CD8-positive, alpha-beta memory T cell (primary cell): Measurements from ENCODE around the gene SEC61A1. TPM values are rescaled to one million over a fixed set of nuclear protein-coding genes. Genes with fewer than 3 reads are reported as not detected.

ENCODE experiments used
- CTCF ChIA-PET: fragments of 350-600 bp; sonication (Branson Sonifier 250); formaldehyde crosslinking; loops from one replicate; lab custom pipeline; 2021; ENCODE audit warnings: antibody characterized with exemption; lab: Charles Lee
- POLR2A ChIA-PET: fragments of 350-600 bp; sonication (Branson Sonifier 250); formaldehyde crosslinking; loops from one replicate; lab custom pipeline; 2021; ENCODE audit warnings: antibody characterized with exemption; lab: Charles Lee
- DNase-seq, 5 donors: peaks; one replicate each; pipeline versions ENCODE4 v3.0.0 to v3.0.0-alpha.2; 2020 to 2022; ENCODE audit warnings: mixed read lengths in 1 of 5
- H3K27ac ChIP-seq: one replicate; pipeline ENCODE4 v1.7.0; 2013; ENCODE audit warnings: low read depth, mild to moderate bottlenecking, low read length, moderate library complexity
- H3K27me3 ChIP-seq: 2 replicates; pipeline ENCODE4 v1.7.0; 2013; ENCODE audit warnings: low read length, mild to moderate bottlenecking; ENCODE audit not compliant: insufficient read depth, poor library complexity, severe bottlenecking
- H3K36me3 ChIP-seq: 2 replicates; pipeline ENCODE4 v1.7.0; 2013; ENCODE audit warnings: mild to moderate bottlenecking, low read length, moderate library complexity; ENCODE audit not compliant: insufficient read depth
- H3K4me1 ChIP-seq: 2 replicates; pipeline ENCODE4 v1.7.0; 2013; ENCODE audit warnings: mild to moderate bottlenecking, low read length, moderate library complexity; ENCODE audit not compliant: insufficient read depth
- H3K4me3 ChIP-seq: 2 replicates; pipeline ENCODE4 v1.7.0; 2013; ENCODE audit warnings: mild to moderate bottlenecking, low read length
- H3K9me3 ChIP-seq: 2 replicates; pipeline ENCODE4 v1.7.0; 2013; ENCODE audit warnings: mild to moderate bottlenecking, low read length
- H3K27ac Mint-ChIP-seq, 8 donors: one replicate each; pipeline ENCODE4 v1.8.0; 2020 to 2021; ENCODE audit warnings: mixed read lengths in 8 of 8, mild to moderate bottlenecking in 6 of 8, inconsistent platforms in 3 of 8, moderate library complexity in 3 of 8
- H3K27me3 Mint-ChIP-seq, 2 donors: one replicate each; pipeline ENCODE4 v1.8.0; 2020 to 2021; ENCODE audit warnings: mixed read lengths in 2 of 2, mild to moderate bottlenecking in 1 of 2, moderate library complexity in 1 of 2
- H3K36me3 Mint-ChIP-seq, 3 donors: one replicate each; pipeline ENCODE4 v1.8.0; 2020 to 2021; ENCODE audit warnings: mixed read lengths in 3 of 3, inconsistent platforms in 1 of 3, mild to moderate bottlenecking in 1 of 3
- H3K4me1 Mint-ChIP-seq, 3 donors: one replicate each; pipeline ENCODE4 v1.8.0; 2020 to 2021; ENCODE audit warnings: mixed read lengths in 3 of 3, inconsistent platforms in 1 of 3, mild to moderate bottlenecking in 1 of 3
- H3K4me3 Mint-ChIP-seq, 7 donors: one replicate each; pipeline ENCODE4 v1.8.0; 2020 to 2021; ENCODE audit warnings: mixed read lengths in 7 of 7, mild to moderate bottlenecking in 6 of 7, moderate library complexity in 4 of 7, inconsistent platforms in 2 of 7
- H3K9me3 Mint-ChIP-seq, 5 donors: one replicate each; pipeline ENCODE4 v1.8.0; 2020 to 2022; ENCODE audit warnings: mixed read lengths in 5 of 5, mild to moderate bottlenecking in 3 of 5, moderate library complexity in 2 of 5, inconsistent platforms in 1 of 5
- polyA plus RNA-seq: library from polyadenylated mRNA; unstranded; fragments of 300-500 nt; fragmentation: Illumina TruSeq; gene quantifications from one replicate; pipeline ENCODE4 v1.2.3, GENCODE V29; 2021
- total RNA-seq, 2 experiments: library from RNA; stranded (reverse); gene quantifications; one replicate each; pipeline ENCODE4 v1.2.3, GENCODE V29; 2021

Gene SEC61A1
- total and polyA plus RNA-seq, 3 experiments from 2014 or later = 176 to 208 (median 200) TPM

DNA sequence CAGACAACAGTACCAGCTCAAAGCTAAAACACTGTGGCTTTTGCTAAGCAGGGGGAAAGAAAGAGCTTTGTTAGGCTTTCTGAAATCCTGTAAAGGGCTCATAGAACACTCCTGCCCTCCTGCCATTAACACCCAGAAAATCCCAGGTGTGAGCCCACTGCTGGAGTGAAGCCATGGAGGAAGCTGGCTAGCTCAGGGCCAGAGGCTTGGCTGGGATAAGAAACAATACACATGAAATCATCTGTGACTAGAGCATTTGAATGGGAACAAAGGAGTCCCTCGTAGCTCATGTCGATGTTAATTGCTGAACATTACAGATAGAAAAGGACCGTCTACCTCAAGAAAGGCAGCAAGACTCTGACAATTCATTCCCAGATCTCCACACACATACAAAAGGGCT lies 47.9 kb downstream of the SEC61A1 start:
- Histone ChIP-seq H3K4me3 (no peak overlapping the region), H3K27me3 (no peaks in the 10 kb centered on the region), H3K36me3 (peaks cover 59% of the 10 kb centered on the region), H3K27ac (peak overlapping the region; percentile 11), H3K9me3 (no peaks in the 10 kb centered on the region), H3K4me1 (no peaks in the 10 kb centered on the region)
- Mint-ChIP-seq H3K27ac (peak overlapping the region in 1 of 8 donors; percentile 41), H3K9me3 (no peaks in the 10 kb centered on the region), H3K4me1 (peaks cover 0 to 3% (median 2%) of the 10 kb centered on the region in 3 donors), H3K27me3 (no peaks in the 10 kb centered on the region), H3K36me3 (peaks cover 8 to 95% (median 40%) of the 10 kb centered on the region in 3 donors), H3K4me3 (no peak overlapping the region)
- no peak for DNase-seq
- CTCF ChIA-PET = interaction anchor here (1.2 to 10.3 kb wide), 3 partner anchors 23 to 34 kb away, joined by 3 to 107 read pairs (median 5); partner anchors contain the start of gene RUVBL1
- POLR2A ChIA-PET = no interaction called here

DNA sequence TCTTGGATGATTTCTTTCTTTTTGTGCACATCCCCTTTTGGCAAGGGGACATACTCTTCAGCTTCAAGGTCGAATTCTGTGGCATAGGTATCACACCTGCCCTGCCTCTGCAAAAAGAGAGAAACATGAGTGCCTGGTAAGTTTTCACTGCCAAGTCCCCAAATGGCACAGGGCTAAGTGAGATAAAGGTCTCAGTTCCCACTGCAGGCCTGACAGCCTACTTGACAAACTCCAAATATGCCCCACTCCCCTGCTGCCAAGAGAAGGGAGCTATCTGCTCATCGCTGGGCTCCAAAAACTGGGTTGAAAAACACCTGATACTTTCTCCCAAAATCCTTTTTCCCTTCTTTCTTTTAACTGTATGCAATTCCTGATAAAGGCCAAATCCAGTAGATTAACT lies 48.4 kb downstream of the SEC61A1 start:
- no peak overlapping the region for H3K4me3 Mint-ChIP-seq
- Histone ChIP-seq H3K9me3 (no peaks in the 10 kb centered on the region), H3K27me3 (no peaks in the 10 kb centered on the region), H3K4me1 (no peaks in the 10 kb centered on the region), H3K27ac (peak overlapping the region; percentile 11), H3K36me3 (peaks cover 59% of the 10 kb centered on the region), H3K4me3 (no peak overlapping the region)
- no peak for DNase-seq
- no peaks in the 10 kb centered on the region for H3K4me1 Mint-ChIP-seq
- peaks cover 8 to 94% (median 37%) of the 10 kb centered on the region in 3 donors for H3K36me3 Mint-ChIP-seq
- H3K9me3 Mint-ChIP-seq = no peaks in the 10 kb centered on the region
- ChIA-PET CTCF (interaction anchor here (1.2 to 10.3 kb wide), 2 partner anchors 23 to 33 kb away, joined by 3 to 107 read pairs; partner anchors contain the start of gene RUVBL1), POLR2A (no interaction called here)
- no peaks in the 10 kb centered on the region for H3K27me3 Mint-ChIP-seq
- H3K27ac Mint-ChIP-seq = peak overlapping the region in 1 of 8 donors; percentile 41

DNA sequence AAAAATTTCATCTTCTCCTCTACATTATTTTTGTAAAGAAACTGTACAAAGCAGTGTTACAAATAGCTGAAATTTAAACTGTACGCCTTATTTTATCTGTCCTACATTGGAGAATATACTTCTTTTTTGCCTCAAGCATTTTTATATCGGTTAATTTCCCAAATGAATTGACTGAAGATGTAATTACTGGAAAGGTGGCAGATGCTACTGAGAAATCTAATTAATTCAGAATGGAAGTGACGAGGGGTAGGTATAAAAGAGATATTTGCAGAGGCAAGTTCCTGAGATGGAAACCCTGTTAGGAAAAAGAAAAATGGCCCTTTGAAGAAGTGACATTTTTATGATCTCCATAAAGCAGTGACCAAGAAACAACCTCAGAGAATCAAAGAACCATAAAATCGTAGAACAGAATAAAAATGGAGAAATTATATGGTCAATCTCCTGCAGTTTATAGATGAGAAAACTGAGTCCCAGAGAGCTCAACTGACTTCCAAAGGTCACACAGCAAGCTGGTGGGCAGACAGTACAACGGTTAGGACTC lies 51.0 kb downstream of the SEC61A1 start:
- peaks cover 40% of the 10 kb centered on the region for H3K36me3 ChIP-seq
- H3K4me3 ChIP-seq = no peak overlapping the region
- no peaks in the 10 kb centered on the region for H3K27me3 ChIP-seq
- POLR2A ChIA-PET = no interaction called here
- H3K4me1 ChIP-seq = no peaks in the 10 kb centered on the region
- DNase-seq = no peak
- Mint-ChIP-seq H3K4me3 (no peak overlapping the region), H3K27ac (no peak overlapping the region), H3K27me3 (no peaks in the 10 kb centered on the region), H3K9me3 (no peaks in the 10 kb centered on the region), H3K4me1 (peaks cover 0 to 2% (median 0%) of the 10 kb centered on the region in 3 donors), H3K36me3 (peaks cover 4 to 90% (median 26%) of the 10 kb centered on the region in 3 donors)
- no peaks in the 10 kb centered on the region for H3K9me3 ChIP-seq
- CTCF ChIA-PET = interaction anchor here (1.2 kb wide), 1 partner anchor 8 kb away, joined by 5 read pairs; no protein-coding TSS in a partner anchor
- H3K27ac ChIP-seq = no peak overlapping the region

DNA sequence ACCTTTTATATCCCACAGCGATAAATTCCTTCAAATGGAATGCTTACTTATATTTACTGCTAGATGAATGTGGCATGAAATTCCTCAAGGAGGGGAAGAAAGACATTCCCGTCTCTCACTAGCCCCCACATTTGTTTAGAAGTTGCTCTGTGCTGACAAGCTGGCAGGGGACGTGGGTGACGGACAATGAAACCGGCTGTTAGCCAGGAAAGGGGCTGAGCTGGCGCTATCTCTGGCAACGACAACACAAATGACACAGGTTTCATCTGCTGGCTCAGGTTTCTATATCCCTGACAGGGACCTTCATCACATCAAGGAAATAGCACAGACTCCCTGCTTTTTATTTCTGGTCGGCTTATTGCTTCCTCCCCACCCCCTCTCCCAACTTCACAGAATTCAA lies 55.6 kb downstream of the SEC61A1 start:
- Mint-ChIP-seq H3K9me3 (no peaks in the 10 kb centered on the region), H3K4me3 (no peak overlapping the region), H3K27ac (no peak overlapping the region), H3K4me1 (peaks cover 16 to 18% (median 18%) of the 10 kb centered on the region in 3 donors), H3K36me3 (peaks cover 9 to 76% (median 17%) of the 10 kb centered on the region in 3 donors), H3K27me3 (no peaks in the 10 kb centered on the region)
- no peak overlapping the region for H3K4me3 ChIP-seq
- POLR2A ChIA-PET = no interaction called here
- H3K36me3 ChIP-seq = peaks cover 17% of the 10 kb centered on the region
- no peaks in the 10 kb centered on the region for H3K27me3 ChIP-seq
- no peak for DNase-seq
- CTCF ChIA-PET = interaction anchor here (1.0 kb wide), 1 partner anchor 25 kb away, joined by 3 read pairs; no protein-coding TSS in a partner anchor
- no peaks in the 10 kb centered on the region for H3K9me3 ChIP-seq
- peaks cover 18% of the 10 kb centered on the region for H3K4me1 ChIP-seq
- no peak overlapping the region for H3K27ac ChIP-seq

DNA sequence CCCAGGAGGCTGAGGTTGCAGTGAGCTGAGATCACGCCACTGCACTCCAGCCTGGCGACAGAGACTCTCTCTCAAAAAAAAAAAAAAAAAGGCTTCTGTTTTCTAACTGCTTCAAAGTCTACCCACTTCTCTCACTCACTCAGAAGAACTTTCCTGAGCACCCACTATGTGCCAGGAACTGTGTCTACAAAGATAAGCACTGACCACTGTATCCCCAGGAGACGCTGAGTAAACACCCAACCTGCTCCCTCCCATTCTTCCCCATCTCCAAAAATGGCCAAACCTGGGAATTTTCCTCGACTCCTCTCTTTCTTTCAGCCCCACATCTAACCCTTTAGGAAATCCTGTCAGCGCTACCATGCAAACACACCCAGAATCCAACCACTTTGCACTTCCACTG lies 58.9 kb downstream of the SEC61A1 start:
- Histone ChIP-seq H3K27me3 (no peaks in the 10 kb centered on the region), H3K27ac (no peak overlapping the region), H3K4me3 (no peak overlapping the region), H3K36me3 (peaks cover 7% of the 10 kb centered on the region), H3K9me3 (no peaks in the 10 kb centered on the region), H3K4me1 (peaks cover 33% of the 10 kb centered on the region)
- Mint-ChIP-seq H3K27me3 (no peaks in the 10 kb centered on the region), H3K4me1 (peaks cover 42 to 47% (median 46%) of the 10 kb centered on the region in 3 donors), H3K4me3 (peak overlapping the region in 1 of 7 donors; percentile 42), H3K9me3 (no peaks in the 10 kb centered on the region), H3K36me3 (peaks cover 9 to 71% (median 11%) of the 10 kb centered on the region in 3 donors), H3K27ac (peak overlapping the region; percentile 5 to 99 (median 96))
- no peak for DNase-seq
- POLR2A ChIA-PET = interaction anchor here (0.6 to 1.1 kb wide), 2 partner anchors 13 to 15 kb away, joined by 3 read pairs; partner anchors contain the start of gene RUVBL1
- CTCF ChIA-PET = interaction anchor here (1.3 to 1.5 kb wide), 2 partner anchors 12 to 16 kb away, joined by 5 to 7 read pairs; partner anchors contain the start of gene RUVBL1

DNA sequence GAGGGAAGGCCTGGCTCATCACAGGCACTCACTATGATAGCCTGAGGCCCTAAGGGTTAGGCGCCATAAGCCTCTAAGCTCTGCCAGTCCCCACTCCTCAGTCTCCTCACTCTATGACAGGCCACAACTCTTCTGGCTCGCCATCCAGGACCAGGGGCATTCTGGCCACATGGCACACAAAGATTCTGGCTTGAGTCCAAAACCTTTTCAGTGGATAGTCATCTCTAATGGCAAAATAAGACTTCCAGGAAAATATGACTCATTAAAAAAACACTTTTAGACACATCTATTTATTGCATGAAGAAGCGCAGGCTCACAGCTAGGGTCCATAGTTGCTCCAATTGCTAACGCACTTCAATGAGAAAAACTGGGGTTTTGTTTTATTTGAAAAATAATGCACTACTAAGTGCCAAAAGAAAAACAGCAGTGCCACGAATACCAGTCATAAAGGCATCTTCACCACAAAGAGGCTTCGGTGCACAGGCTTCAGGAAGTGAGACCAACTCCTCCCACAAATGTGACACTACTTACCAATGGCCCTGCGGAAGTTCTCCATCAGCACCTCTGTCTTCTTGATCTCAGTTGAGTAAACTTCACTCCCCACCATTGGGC lies 60.2 kb downstream of the SEC61A1 start:
- Histone ChIP-seq H3K27me3 (no peaks in the 10 kb centered on the region), H3K4me1 (peaks cover 33% of the 10 kb centered on the region), H3K36me3 (peaks cover 7% of the 10 kb centered on the region), H3K27ac (peak overlapping the region; percentile 60), H3K4me3 (no peak overlapping the region), H3K9me3 (no peaks in the 10 kb centered on the region)
- Mint-ChIP-seq H3K27me3 (no peaks in the 10 kb centered on the region), H3K9me3 (no peaks in the 10 kb centered on the region), H3K4me3 (peak overlapping the region; percentile 31 to 88 (median 72)), H3K4me1 (peaks cover 40 to 54% (median 52%) of the 10 kb centered on the region in 3 donors), H3K27ac (peak overlapping the region; percentile 92 to 99 (median 97)), H3K36me3 (peaks cover 10 to 72% (median 12%) of the 10 kb centered on the region in 3 donors)
- DNase-seq = peak; percentile 23 to 70 (median 49)
- ChIA-PET CTCF (interaction anchor here (1.0 to 3.0 kb wide), 3 partner anchors 9 to 17 kb away, joined by 3 to 14 read pairs (median 7); partner anchors contain the start of gene RUVBL1), POLR2A (interaction anchor here (0.6 to 2.9 kb wide), 3 partner anchors 11 to 39 kb away, joined by 3 to 14 read pairs (median 4); partner anchors contain the start of gene RUVBL1)

DNA sequence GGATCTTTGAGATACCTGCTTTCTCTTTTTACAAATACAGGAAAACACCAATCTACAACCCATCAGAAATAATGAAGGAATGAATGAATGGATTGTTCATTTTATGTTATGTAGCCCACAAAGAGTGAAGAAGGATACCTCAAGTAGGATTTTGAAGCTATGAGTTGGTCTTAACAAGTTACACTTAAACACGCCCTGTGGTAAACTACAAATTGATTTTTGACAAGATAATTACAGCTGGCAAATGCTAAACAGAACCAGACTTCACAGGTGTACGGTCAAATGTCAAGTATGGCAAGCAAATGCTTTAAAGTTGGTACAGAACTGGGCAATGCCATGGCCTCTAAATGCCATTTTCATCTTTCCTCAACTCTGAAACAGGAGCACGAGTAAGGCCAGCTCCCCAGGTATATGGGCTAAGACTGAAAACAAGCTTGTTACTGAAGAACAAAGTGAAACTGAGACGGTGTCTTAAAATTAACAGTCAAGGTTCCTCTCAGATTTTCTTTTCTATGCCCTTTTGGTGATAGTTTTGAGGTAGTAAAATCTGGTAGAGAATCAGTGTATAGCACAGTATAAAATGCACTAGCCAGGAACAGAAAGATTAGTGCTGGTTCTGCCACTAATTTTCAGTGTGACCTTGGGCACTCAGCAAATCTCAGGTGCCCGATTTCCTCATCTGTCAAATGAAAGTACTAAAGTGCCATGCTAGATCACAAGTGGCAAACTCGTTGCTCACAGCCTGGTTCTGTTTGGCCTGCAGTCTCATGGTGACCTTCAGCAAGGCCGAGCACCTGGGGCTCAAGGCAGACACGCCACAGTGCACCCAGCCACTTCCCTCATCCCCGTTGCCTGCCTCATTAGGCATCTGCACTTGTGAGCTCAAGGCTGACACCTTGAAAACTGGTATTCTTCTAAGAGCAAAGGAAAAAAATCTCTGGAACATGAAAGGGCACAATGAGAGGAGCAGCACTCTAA lies 61.9 kb downstream of the SEC61A1 start:
- H3K4me3 ChIP-seq = no peak overlapping the region
- no peaks in the 10 kb centered on the region for H3K27me3 ChIP-seq
- Mint-ChIP-seq H3K36me3 (peaks cover 14 to 72% (median 19%) of the 10 kb centered on the region in 3 donors), H3K27ac (peak overlapping the region; percentile 89 to 98 (median 95)), H3K27me3 (no peaks in the 10 kb centered on the region), H3K4me1 (peaks cover 42 to 70% (median 64%) of the 10 kb centered on the region in 3 donors), H3K4me3 (peak overlapping the region; percentile 76 to 89 (median 82)), H3K9me3 (no peaks in the 10 kb centered on the region)
- DNase-seq = no peak
- H3K9me3 ChIP-seq = no peaks in the 10 kb centered on the region
- peaks cover 33% of the 10 kb centered on the region for H3K4me1 ChIP-seq
- peaks cover 17% of the 10 kb centered on the region for H3K36me3 ChIP-seq
- no peak overlapping the region for H3K27ac ChIP-seq
- CTCF ChIA-PET = interaction anchor here (0.6 to 3.0 kb wide), 4 partner anchors 10 to 19 kb away, joined by 3 to 14 read pairs (median 4); partner anchors contain the start of gene RUVBL1
- POLR2A ChIA-PET = interaction anchor here (2.9 kb wide), 1 partner anchor 9 kb away, joined by 14 read pairs; the partner anchor contains the start of gene RUVBL1
